ENCODE measurements around the gene GAPDH. TPM values are rescaled to one million over a fixed set of nuclear protein-coding genes. Genes with fewer than 3 reads are reported as not detected.
A peak's percentile ranks its signal among the peaks of the same experiment; 100 is the strongest.

Gene GAPDH
- total and polyA plus RNA-seq, 4 donors: 1,856 to 3,012 (median 2,034) TPM

- intact Hi-C loops (cut with DNase I): no loop called here
- 92 to 93% methylated on average over 7 of the region's 7 CpGs for WGBS, 2 donors
- H3K36me3 ChIP-seq (ENCODE audit: control insufficient read depth in 1 of 2, insufficient read depth in 2 of 2, low read length in 1 of 2): peaks cover 0 to 21% of the 10 kb centered on the region in 2 donors
These were observed 8.1 kb upstream of the GAPDH start for GRCh38 chr12:6526201-6526600.

GRCh38 chr12:6526766-6527525, 7.4 kb upstream of the GAPDH start:
- intact Hi-C loops (cut with DNase I): no loop called here
- Histone ChIP-seq H3K4me3 (ENCODE audit: low read length in 2 of 2) (no peak overlapping the region), H3K36me3 (ENCODE audit: control insufficient read depth in 1 of 2, insufficient read depth in 2 of 2, low read length in 1 of 2) (peaks cover 0 to 19% of the 10 kb centered on the region in 2 donors), H3K4me1 (ENCODE audit: control insufficient read depth in 1 of 2, insufficient read depth in 2 of 2, low read length in 2 of 2) (no peaks in the 10 kb centered on the region), H3K27me3 (ENCODE audit: control insufficient read depth in 1 of 2, insufficient read depth in 2 of 2, low read length in 1 of 2) (no peaks in the 10 kb centered on the region), H3K9me3 (ENCODE audit: control insufficient read depth, low read length) (no peaks in the 10 kb centered on the region), H3K27ac (ENCODE audit: low read depth in 1 of 2, low read length in 2 of 2) (no peak overlapping the region)
- DNase-seq (no peak), ATAC-seq (ENCODE audit: low FRiP score) (no peak)
- 93% methylated on average over 19 of the region's 19 CpGs for WGBS, 2 donors

More at GRCh38 chr12:6526201-6526600, 8.1 kb upstream of the GAPDH start:
- Histone ChIP-seq H3K27ac (ENCODE audit: low read depth in 1 of 2, low read length in 2 of 2) (no peak overlapping the region), H3K27me3 (ENCODE audit: control insufficient read depth in 1 of 2, insufficient read depth in 2 of 2, low read length in 1 of 2) (no peaks in the 10 kb centered on the region), H3K4me3 (ENCODE audit: low read length in 2 of 2) (no peak overlapping the region), H3K4me1 (ENCODE audit: control insufficient read depth in 1 of 2, insufficient read depth in 2 of 2, low read length in 2 of 2) (no peaks in the 10 kb centered on the region), H3K9me3 (ENCODE audit: control insufficient read depth, low read length) (no peaks in the 10 kb centered on the region)
- ATAC-seq (ENCODE audit: low FRiP score) (no peak), DNase-seq (no peak)

GRCh38 chr12:6527711-6528110, 6.6 kb upstream of the GAPDH start:
- 86 to 87% methylated on average over 4 of the region's 4 CpGs for WGBS, 2 donors

GRCh38 chr12:6528539-6529235, 5.6 kb upstream of the GAPDH start:
- intact Hi-C loops (cut with DNase I): no loop called here
- ATAC-seq (ENCODE audit: low FRiP score): no peak
- peaks cover 0 to 19% of the 10 kb centered on the region in 2 donors for H3K36me3 ChIP-seq (ENCODE audit: control insufficient read depth in 1 of 2, insufficient read depth in 2 of 2, low read length in 1 of 2)

More at GRCh38 chr12:6527711-6528110, 6.6 kb upstream of the GAPDH start:
- H3K36me3 ChIP-seq (ENCODE audit: control insufficient read depth in 1 of 2, insufficient read depth in 2 of 2, low read length in 1 of 2): peaks cover 0 to 19% of the 10 kb centered on the region in 2 donors
- intact Hi-C loops (cut with DNase I): no loop called here
- H3K4me1 ChIP-seq (ENCODE audit: control insufficient read depth in 1 of 2, insufficient read depth in 2 of 2, low read length in 2 of 2): no peaks in the 10 kb centered on the region
- no peaks in the 10 kb centered on the region for H3K27me3 ChIP-seq (ENCODE audit: control insufficient read depth in 1 of 2, insufficient read depth in 2 of 2, low read length in 1 of 2)
- no peak overlapping the region for H3K4me3 ChIP-seq (ENCODE audit: low read length in 2 of 2)
- H3K27ac ChIP-seq (ENCODE audit: low read depth in 1 of 2, low read length in 2 of 2): no peak overlapping the region
- no peaks in the 10 kb centered on the region for H3K9me3 ChIP-seq (ENCODE audit: control insufficient read depth, low read length)
- ATAC-seq (ENCODE audit: low FRiP score) (no peak), DNase-seq (no peak)

GRCh38 chr12:6529291-6529737, 5.0 kb upstream of the GAPDH start:
- 79 to 82% methylated on average over 9 of the region's 9 CpGs for WGBS, 2 donors
- no peak overlapping the region for H3K27ac ChIP-seq (ENCODE audit: low read depth in 1 of 2, low read length in 2 of 2)
- intact Hi-C loops (cut with DNase I): no loop called here
- ATAC-seq (ENCODE audit: low FRiP score) (no peak), DNase-seq (no peak)
- no peak overlapping the region for H3K4me3 ChIP-seq (ENCODE audit: low read length in 2 of 2)
- H3K4me1 ChIP-seq (ENCODE audit: control insufficient read depth in 1 of 2, insufficient read depth in 2 of 2, low read length in 2 of 2): no peaks in the 10 kb centered on the region
- H3K27me3 ChIP-seq (ENCODE audit: control insufficient read depth in 1 of 2, insufficient read depth in 2 of 2, low read length in 1 of 2): peaks cover 0 to under 1% of the 10 kb centered on the region in 2 donors
- H3K36me3 ChIP-seq (ENCODE audit: control insufficient read depth in 1 of 2, insufficient read depth in 2 of 2, low read length in 1 of 2): peaks cover 0 to 19% of the 10 kb centered on the region in 2 donors
- no peaks in the 10 kb centered on the region for H3K9me3 ChIP-seq (ENCODE audit: control insufficient read depth, low read length)

More at GRCh38 chr12:6528539-6529235, 5.6 kb upstream of the GAPDH start:
- H3K4me1 ChIP-seq (ENCODE audit: control insufficient read depth in 1 of 2, insufficient read depth in 2 of 2, low read length in 2 of 2): no peaks in the 10 kb centered on the region
- no peak overlapping the region for H3K4me3 ChIP-seq (ENCODE audit: low read length in 2 of 2)
- H3K27me3 ChIP-seq (ENCODE audit: control insufficient read depth in 1 of 2, insufficient read depth in 2 of 2, low read length in 1 of 2): no peaks in the 10 kb centered on the region
- DNase-seq: no peak
- H3K9me3 ChIP-seq (ENCODE audit: control insufficient read depth, low read length): no peaks in the 10 kb centered on the region
- no peak overlapping the region for H3K27ac ChIP-seq (ENCODE audit: low read depth in 1 of 2, low read length in 2 of 2)
- 85 to 87% methylated on average over 17 of the region's 17 CpGs for whole genome bisulfite sequencing, 2 donors

GRCh38 chr12:6530576-6531260, 3.6 kb upstream of the GAPDH start:
- Histone ChIP-seq H3K27ac (ENCODE audit: low read depth in 1 of 2, low read length in 2 of 2) (no peak overlapping the region), H3K4me1 (ENCODE audit: control insufficient read depth in 1 of 2, insufficient read depth in 2 of 2, low read length in 2 of 2) (no peaks in the 10 kb centered on the region), H3K36me3 (ENCODE audit: control insufficient read depth in 1 of 2, insufficient read depth in 2 of 2, low read length in 1 of 2) (peaks cover 0 to 19% of the 10 kb centered on the region in 2 donors), H3K9me3 (ENCODE audit: control insufficient read depth, low read length) (no peaks in the 10 kb centered on the region), H3K4me3 (ENCODE audit: low read length in 2 of 2) (no peak overlapping the region), H3K27me3 (ENCODE audit: control insufficient read depth in 1 of 2, insufficient read depth in 2 of 2, low read length in 1 of 2) (peaks cover 0 to 1% of the 10 kb centered on the region in 2 donors)
- DNase-seq: no peak
- intact Hi-C loops (cut with DNase I): loop anchor here in 1 of 2 donors (5.0 kb wide), 1 partner anchor 193 kb away; no protein-coding TSS in a partner anchor
- WGBS, 2 donors: 92% methylated on average over 18 of the region's 18 CpGs
- ATAC-seq (ENCODE audit: low FRiP score): no peak

GRCh38 chr12:6532051-6532926, 2.0 kb upstream of the GAPDH start:
- ATAC-seq (ENCODE audit: low FRiP score) (peak; percentile 17), DNase-seq (peak; percentile 87)
- Histone ChIP-seq H3K27me3 (ENCODE audit: control insufficient read depth in 1 of 2, insufficient read depth in 2 of 2, low read length in 1 of 2) (peaks cover 0 to 1% of the 10 kb centered on the region in 2 donors), H3K9me3 (ENCODE audit: control insufficient read depth, low read length) (no peaks in the 10 kb centered on the region), H3K4me1 (ENCODE audit: control insufficient read depth in 1 of 2, insufficient read depth in 2 of 2, low read length in 2 of 2) (no peaks in the 10 kb centered on the region), H3K27ac (ENCODE audit: low read depth in 1 of 2, low read length in 2 of 2) (peak overlapping the region; percentile 51 to 79), H3K36me3 (ENCODE audit: control insufficient read depth in 1 of 2, insufficient read depth in 2 of 2, low read length in 1 of 2) (peaks cover 0 to 16% of the 10 kb centered on the region in 2 donors), H3K4me3 (ENCODE audit: low read length in 2 of 2) (no peak overlapping the region)
- intact Hi-C loops (cut with DNase I): loop anchor here (2.0 to 5.0 kb wide), 2 partner anchors 39 to 195 kb away; partner anchors contain the start of gene MRPL51 (in 1 of the 2)
- 7 to 8% methylated on average over 20 of the region's 20 CpGs for WGBS, 2 donors

Data from aorta (tissue), 5 donors.